Astrocyte (in vitro differentiated cells and primary cell): ENCODE data around the gene NRDC. TPM values are rescaled to one million over a fixed set of nuclear protein-coding genes. Genes with fewer than 3 reads are reported as not detected.
A peak's percentile ranks its signal among the peaks of the same experiment; 100 is the strongest.

Experiments used
- DNase-seq: peaks from one replicate; pipeline ENCODE4 v3.0.0-alpha.2; 2010; ENCODE audit warnings: low read depth
- FAIRE-seq: peaks from 2 replicates; lab custom pipeline; 2011; peaks lifted over from hg19 to GRCh38; lab: Jason Lieb, UNC
- H2AFZ ChIP-seq: 2 replicates; pipeline ENCODE4 v1.6.0; 2012; ENCODE audit warnings: low read depth, low read length, inconsistent platforms
- H3K27ac ChIP-seq: 2 replicates; pipeline ENCODE4 v1.5.1; 2011; ENCODE audit warnings: low read depth, low read length, inconsistent platforms
- H3K27me3 ChIP-seq: 2 replicates; pipeline ENCODE4 v1.6.0; 2011; ENCODE audit warnings: low read length, inconsistent platforms; ENCODE audit not compliant: insufficient read depth
- H3K36me3 ChIP-seq: 2 replicates; pipeline ENCODE4 v1.5.1; 2011; ENCODE audit warnings: low read length, inconsistent platforms; ENCODE audit not compliant: insufficient read depth
- H3K4me1 ChIP-seq: 2 replicates; pipeline ENCODE4 v1.5.1; 2011; ENCODE audit warnings: low read length, inconsistent platforms; ENCODE audit not compliant: insufficient read depth
- H3K4me2 ChIP-seq: 2 replicates; pipeline ENCODE4 v1.6.0; 2012; ENCODE audit warnings: low read length, inconsistent platforms
- H3K4me3 ChIP-seq: 2 replicates; pipeline ENCODE4 v1.5.1; 2011; ENCODE audit warnings: low read depth, mild to moderate bottlenecking, low read length, inconsistent platforms; ENCODE audit not compliant: insufficient read depth
- H3K79me2 ChIP-seq: 2 replicates; pipeline ENCODE4 v1.6.0; 2012; ENCODE audit warnings: mild to moderate bottlenecking, low read length, inconsistent platforms; ENCODE audit not compliant: insufficient read depth
- H3K9ac ChIP-seq: 2 replicates; pipeline ENCODE4 v1.6.0; 2012; ENCODE audit warnings: mild to moderate bottlenecking, low read length, inconsistent platforms
- H3K9me3 ChIP-seq: 2 replicates; pipeline ENCODE4 v1.5.1; 2012; ENCODE audit warnings: low read depth, mild to moderate bottlenecking, low read length, inconsistent platforms; ENCODE audit not compliant: insufficient read depth
- H4K20me1 ChIP-seq: 2 replicates; pipeline ENCODE4 v1.6.0; 2012; ENCODE audit warnings: low read length, inconsistent platforms; ENCODE audit not compliant: insufficient read depth
- H3K27ac Mint-ChIP-seq: one replicate; pipeline ENCODE4 v1.8.0; 2021; ENCODE audit warnings: mild to moderate bottlenecking, mixed read lengths; ENCODE audit not compliant: unreplicated experiment
- H3K27me3 Mint-ChIP-seq: one replicate; pipeline ENCODE4 v1.8.0; 2021; ENCODE audit warnings: low read depth, mixed read lengths; ENCODE audit not compliant: unreplicated experiment
- H3K36me3 Mint-ChIP-seq: one replicate; pipeline ENCODE4 v1.8.0; 2021; ENCODE audit warnings: low read depth, mixed read lengths; ENCODE audit not compliant: unreplicated experiment
- H3K4me1 Mint-ChIP-seq: one replicate; pipeline ENCODE4 v1.8.0; 2021; ENCODE audit warnings: low read depth, mixed read lengths; ENCODE audit not compliant: unreplicated experiment
- H3K4me3 Mint-ChIP-seq: one replicate; pipeline ENCODE4 v1.8.0; 2021; ENCODE audit warnings: mild to moderate bottlenecking, moderate library complexity, mixed read lengths; ENCODE audit not compliant: unreplicated experiment
- H3K9me3 Mint-ChIP-seq: one replicate; pipeline ENCODE4 v1.8.0; 2021; ENCODE audit warnings: mild to moderate bottlenecking, mixed read lengths; ENCODE audit not compliant: unreplicated experiment
- CTCF ChIP-seq: IDR thresholded peaks from 2 replicates; pipeline ENCODE4 v1.5.1; 2011; ENCODE audit warnings: low read depth, mild to moderate bottlenecking, inconsistent platforms, low read length, moderate library complexity; ENCODE audit not compliant: insufficient read depth
- EZH2 ChIP-seq: IDR thresholded peaks from 2 replicates; pipeline ENCODE4 v1.6.1; 2012; ENCODE audit warnings: mild to moderate bottlenecking, low read length, inconsistent platforms; ENCODE audit not compliant: insufficient read depth
- total RNA-seq: library from RNA; stranded (reverse); gene quantifications from 2 replicates; pipeline ENCODE4 v1.2.1, GENCODE V29; 2021

NRDC gene
- total RNA-seq, 1 donor from 2014 or later = 170 TPM

- H3K4me3 ChIP-seq = no peak overlapping the region
- no peaks in the 10 kb centered on the region for H3K9me3 Mint-ChIP-seq
- H2AFZ ChIP-seq = no peak overlapping the region
- peaks cover 5% of the 10 kb centered on the region for H4K20me1 ChIP-seq
- no peak for TF ChIP-seq CTCF
- TF ChIP-seq EZH2 = no peak
- H3K27me3 Mint-ChIP-seq = no peaks in the 10 kb centered on the region
- FAIRE-seq (no peak), DNase-seq (no peak)
- no peaks in the 10 kb centered on the region for H3K9me3 ChIP-seq
- peaks cover 25% of the 10 kb centered on the region for H3K36me3 ChIP-seq
- H3K4me3 Mint-ChIP-seq = no peak overlapping the region
- no peak overlapping the region for H3K4me2 ChIP-seq
- peaks cover 39% of the 10 kb centered on the region for H3K36me3 Mint-ChIP-seq
- H3K4me1 Mint-ChIP-seq = peaks cover 11% of the 10 kb centered on the region
- H3K27ac ChIP-seq = no peak overlapping the region
- H3K27me3 ChIP-seq = no peaks in the 10 kb centered on the region
- no peaks in the 10 kb centered on the region for H3K4me1 ChIP-seq
- no peaks in the 10 kb centered on the region for H3K79me2 ChIP-seq
- H3K9ac ChIP-seq = no peak overlapping the region
- H3K27ac Mint-ChIP-seq = no peak overlapping the region
These were observed 102.1 kb downstream of the NRDC start for GRCh38 chr1:51776408-51776807.

GRCh38 chr1:51768971-51769588, 109.4 kb downstream of the NRDC start:
- H3K4me3 Mint-ChIP-seq = no peak overlapping the region
- DNase-seq = peak; percentile 44
- Histone ChIP-seq H3K4me3 (no peak overlapping the region), H3K9me3 (no peaks in the 10 kb centered on the region), H3K4me1 (no peaks in the 10 kb centered on the region), H3K9ac (no peak overlapping the region), H3K36me3 (peaks cover 24% of the 10 kb centered on the region), H2AFZ (no peak overlapping the region), H3K4me2 (no peak overlapping the region), H3K27me3 (no peaks in the 10 kb centered on the region), H3K79me2 (no peaks in the 10 kb centered on the region), H3K27ac (no peak overlapping the region), H4K20me1 (peaks cover 5% of the 10 kb centered on the region)
- H3K9me3 Mint-ChIP-seq = no peaks in the 10 kb centered on the region
- H3K4me1 Mint-ChIP-seq = peaks cover 5% of the 10 kb centered on the region
- FAIRE-seq = no peak
- H3K36me3 Mint-ChIP-seq = peaks cover 14% of the 10 kb centered on the region
- TF ChIP-seq CTCF (peak; percentile 95), EZH2 (no peak)
- H3K27ac Mint-ChIP-seq = no peak overlapping the region
- H3K27me3 Mint-ChIP-seq = no peaks in the 10 kb centered on the region

GRCh38 chr1:51761351-51761750, 117.2 kb downstream of the NRDC start:
- Histone ChIP-seq H3K4me3 (no peak overlapping the region), H3K9me3 (no peaks in the 10 kb centered on the region), H3K36me3 (peaks cover 7% of the 10 kb centered on the region), H3K27ac (no peak overlapping the region), H2AFZ (no peak overlapping the region), H3K79me2 (no peaks in the 10 kb centered on the region), H3K4me2 (no peak overlapping the region), H3K9ac (no peak overlapping the region), H3K27me3 (no peaks in the 10 kb centered on the region), H4K20me1 (no peaks in the 10 kb centered on the region), H3K4me1 (no peaks in the 10 kb centered on the region)
- Mint-ChIP-seq H3K9me3 (no peaks in the 10 kb centered on the region), H3K4me3 (no peak overlapping the region), H3K27ac (no peak overlapping the region), H3K4me1 (peaks cover 10% of the 10 kb centered on the region), H3K36me3 (peaks cover 5% of the 10 kb centered on the region), H3K27me3 (no peaks in the 10 kb centered on the region)
- DNase-seq (no peak), FAIRE-seq (no peak)
- TF ChIP-seq CTCF = no peak
- no peak for TF ChIP-seq EZH2
